Measurements from ENCODE around the gene DTD1. TPM values are rescaled to one million over a fixed set of nuclear protein-coding genes. Genes with fewer than 3 reads are reported as not detected.

Gene DTD1
- total RNA-seq, 1 experiment from 2014 or later = 14.3 TPM

- H3K9me3 Mint-ChIP-seq (ENCODE audit: low read depth, unreplicated experiment) = no peaks in the 10 kb centered on the region
- no peak for DNase-seq
- no peak overlapping the region for H3K4me3 Mint-ChIP-seq (ENCODE audit: low read depth, unreplicated experiment)
- H3K4me1 Mint-ChIP-seq (ENCODE audit: low read depth, unreplicated experiment) = no peaks in the 10 kb centered on the region
- BruUV-seq (replicated peaks) = no TSS peak
- CTCF ChIA-PET = no interaction called here
- intact Hi-C loops (cut with micrococcal nuclease; ENCODE audit: unreplicated experiment) = no loop called here
- no peak overlapping the region for H3K27ac Mint-ChIP-seq (ENCODE audit: unreplicated experiment)
- H3K36me3 Mint-ChIP-seq (ENCODE audit: insufficient read depth, unreplicated experiment) = no peaks in the 10 kb centered on the region
- H3K27me3 Mint-ChIP-seq (ENCODE audit: unreplicated experiment) = no peaks in the 10 kb centered on the region
- no peak for TF ChIP-seq CTCF (IDR thresholded peaks at IDR 0.05; ENCODE audit: unreplicated experiment)
These were observed 220.9 kb downstream of the DTD1 start for GRCh38 chr20:18808712-18809111.

- DNase-seq = no peak
- no peaks in the 10 kb centered on the region for H3K27me3 Mint-ChIP-seq (ENCODE audit: unreplicated experiment)
- BruUV-seq (replicated peaks) = no TSS peak
- H3K4me1 Mint-ChIP-seq (ENCODE audit: low read depth, unreplicated experiment) = no peaks in the 10 kb centered on the region
- CTCF ChIA-PET = no interaction called here
- H3K36me3 Mint-ChIP-seq (ENCODE audit: insufficient read depth, unreplicated experiment) = no peaks in the 10 kb centered on the region
- H3K9me3 Mint-ChIP-seq (ENCODE audit: low read depth, unreplicated experiment) = no peaks in the 10 kb centered on the region
- TF ChIP-seq CTCF (IDR thresholded peaks at IDR 0.05; ENCODE audit: unreplicated experiment) = no peak
- H3K27ac Mint-ChIP-seq (ENCODE audit: unreplicated experiment) = no peak overlapping the region
- intact Hi-C loops (cut with micrococcal nuclease; ENCODE audit: unreplicated experiment) = no loop called here
- H3K4me3 Mint-ChIP-seq (ENCODE audit: low read depth, unreplicated experiment) = no peak overlapping the region
These were observed 223.3 kb downstream of the DTD1 start for GRCh38 chr20:18811186-18811585.

- H3K27ac Mint-ChIP-seq (ENCODE audit: unreplicated experiment) = no peak overlapping the region
- no peak for TF ChIP-seq CTCF (IDR thresholded peaks at IDR 0.05; ENCODE audit: unreplicated experiment)
- H3K9me3 Mint-ChIP-seq (ENCODE audit: low read depth, unreplicated experiment) = no peaks in the 10 kb centered on the region
- intact Hi-C loops (cut with micrococcal nuclease; ENCODE audit: unreplicated experiment) = no loop called here
- no peak for DNase-seq
- CTCF ChIA-PET = no interaction called here
- BruUV-seq (replicated peaks) = no TSS peak
- H3K4me3 Mint-ChIP-seq (ENCODE audit: low read depth, unreplicated experiment) = no peak overlapping the region
- no peaks in the 10 kb centered on the region for H3K27me3 Mint-ChIP-seq (ENCODE audit: unreplicated experiment)
- no peaks in the 10 kb centered on the region for H3K36me3 Mint-ChIP-seq (ENCODE audit: insufficient read depth, unreplicated experiment)
- H3K4me1 Mint-ChIP-seq (ENCODE audit: low read depth, unreplicated experiment) = no peaks in the 10 kb centered on the region
These were observed 224.1 kb downstream of the DTD1 start for GRCh38 chr20:18811904-18812303.

GRCh38 chr20:18813483-18813882, 225.6 kb downstream of the DTD1 start, which contains the start of gene SCP2D1:
Gene SCP2D1, plus strand, starts transcription at chr20:18813783. Its CDS starts 33 bp downstream, at chr20:18813816.
- H3K27me3 Mint-ChIP-seq (ENCODE audit: unreplicated experiment) = no peaks in the 10 kb centered on the region
- H3K27ac Mint-ChIP-seq (ENCODE audit: unreplicated experiment) = no peak within 1 kb of the TSS
- no peaks in the 10 kb centered on the region for H3K4me1 Mint-ChIP-seq (ENCODE audit: low read depth, unreplicated experiment)
- TF ChIP-seq CTCF (IDR thresholded peaks at IDR 0.05; ENCODE audit: unreplicated experiment) = no peak
- H3K9me3 Mint-ChIP-seq (ENCODE audit: low read depth, unreplicated experiment) = no peaks in the 10 kb centered on the region
- BruUV-seq (replicated peaks) = no TSS peak
- CTCF ChIA-PET = no interaction called here
- intact Hi-C loops (cut with micrococcal nuclease; ENCODE audit: unreplicated experiment) = no loop called here
- no peak within 1 kb of the TSS for H3K4me3 Mint-ChIP-seq (ENCODE audit: low read depth, unreplicated experiment)
- H3K36me3 Mint-ChIP-seq (ENCODE audit: insufficient read depth, unreplicated experiment) = no peaks in the 10 kb centered on the region
- no peak for DNase-seq
